PC-3 (cell line): ENCODE measurements around the gene GSG1L. TPM values are rescaled to one million over a fixed set of nuclear protein-coding genes. Genes with fewer than 3 reads are reported as not detected.

ENCODE experiments used
- ATAC-seq: fragments of 200-7000 bp; cut with Tn5 transposase; 2 replicates; pipeline ENCODE4 v1.9.1; 2020; ENCODE audit warnings: mild to moderate bottlenecking, moderate library complexity
- BruUV-seq: library from RNA; stranded (reverse); fragments of 400-500 nt; replicated peaks from 2 replicates; lab custom pipeline; 2021; lab: Mats Ljungman, UMichigan
- CTCF ChIA-PET: fragments of 300-600 bp; sonication (Branson Sonifier 250); formaldehyde crosslinking; loops from one replicate; lab custom pipeline; 2022; ENCODE audit warnings: antibody characterized with exemption; lab: Charles Lee
- POLR2A ChIA-PET: fragments of 300-600 bp; sonication (Branson Sonifier 250); formaldehyde crosslinking; loops from one replicate; lab custom pipeline; 2022; ENCODE audit warnings: antibody characterized with exemption; ENCODE audit not compliant: unreplicated experiment; lab: Charles Lee
- DNase-seq: peaks from one replicate; pipeline ENCODE4 v3.0.0-alpha.2; 2015
- H2AFZ ChIP-seq: fragments of 300-600 bp; sonication (generic); 2 replicates; pipeline ENCODE4 v1.6.0; 2016; ENCODE audit warnings: antibody characterized with exemption, low read length
- H3F3A ChIP-seq: fragments of 300-600 bp; sonication (generic); one replicate; pipeline ENCODE4 v1.6.0; 2017; ENCODE audit warnings: antibody characterized with exemption, low read length, control low read depth, mild to moderate bottlenecking; ENCODE audit not compliant: unreplicated experiment
- H3K27ac ChIP-seq: fragments of 300-600 bp; sonication (generic); 2 replicates; pipeline ENCODE4 v1.5.1; 2016; ENCODE audit warnings: mild to moderate bottlenecking, low read length
- H3K27me3 ChIP-seq: fragments of 300-600 bp; sonication (generic); 2 replicates; pipeline ENCODE4 v1.6.1; 2016; ENCODE audit warnings: low read length, mixed read lengths
- H3K36me3 ChIP-seq: fragments of 300-600 bp; sonication (generic); 2 replicates; pipeline ENCODE4 v1.6.1; 2016; ENCODE audit warnings: low read depth, mixed run types, low read length, mixed read lengths
- H3K4me1 ChIP-seq: fragments of 300-600 bp; sonication (generic); 2 replicates; pipeline ENCODE4 v1.5.1; 2016; ENCODE audit warnings: low read length; ENCODE audit not compliant: insufficient read depth
- H3K4me2 ChIP-seq: fragments of 300-600 bp; sonication (generic); 2 replicates; pipeline ENCODE4 v1.6.0; 2016; ENCODE audit warnings: low read length
- H3K4me3 ChIP-seq: fragments of 300-600 bp; sonication (generic); 2 replicates; pipeline ENCODE4 v1.5.1; 2016; ENCODE audit warnings: mild to moderate bottlenecking, low read length, mixed read lengths
- H3K79me2 ChIP-seq: fragments of 300-600 bp; sonication (generic); 2 replicates; pipeline ENCODE4 v1.6.1; 2017; ENCODE audit warnings: low read length, mixed read lengths
- H3K9ac ChIP-seq: fragments of 300-600 bp; sonication (generic); 2 replicates; pipeline ENCODE4 v1.6.0; 2016; ENCODE audit warnings: mild to moderate bottlenecking, low read length
- H3K9me2 ChIP-seq: fragments of 300-600 bp; sonication (generic); replicated peaks from 2 replicates; pipeline ENCODE4 v1.6.1; 2016; ENCODE audit warnings: mixed run types, low read length, mixed read lengths
- H3K9me3 ChIP-seq: fragments of 300-600 bp; sonication (generic); 2 replicates; pipeline ENCODE4 v1.6.1; 2016; ENCODE audit warnings: low read length, mixed read lengths
- H4K20me1 ChIP-seq: fragments of 300-600 bp; sonication (generic); 2 replicates; pipeline ENCODE4 v1.6.1; 2016; ENCODE audit warnings: low read length, mixed read lengths
- EZH2 ChIP-seq: fragments of 300-600 bp; sonication (generic); IDR thresholded peaks from one replicate; pipeline ENCODE4 v1.6.1; 2017; ENCODE audit warnings: antibody characterized with exemption, mild to moderate bottlenecking, low read length; ENCODE audit not compliant: unreplicated experiment
- EZH2phosphoT487 ChIP-seq: fragments of 300-600 bp; sonication (generic); IDR thresholded peaks from 2 replicates; pipeline ENCODE4 v1.6.1; 2018; ENCODE audit warnings: mild to moderate bottlenecking, antibody characterized with exemption, low read length, borderline replicate concordance
- intact Hi-C: fragments of 100-400 bp; cut with micrococcal nuclease; formaldehyde crosslinking; loops from 2 replicates; pipeline ENCODE4 v1.9.0; 2023
- total RNA-seq: library from RNA; depleted of rRNA; stranded (reverse); fragments of >200 nt; gene quantifications from 2 replicates; pipeline ENCODE4 v1.2.3, GENCODE V29; 2014
- TF ChIP-seq, protein P1 (sequence below): fragments of 300-600 bp; sonication (generic); conservative IDR thresholded peaks from 2 replicates; pipeline ENCODE4 v1.5.1; 2017; ENCODE audit warnings: antibody characterized with exemption, low read depth, mild to moderate bottlenecking, low read length

GSG1L gene
- total RNA-seq, 1 experiment from 2014 or later = not detected

- H3K4me3 ChIP-seq = no peak overlapping the region
- BruUV-seq = no TSS peak
- no peaks in the 10 kb centered on the region for H3K9me2 ChIP-seq
- ATAC-seq = no peak
- H3K9ac ChIP-seq = no peak overlapping the region
- no peak overlapping the region for H3K4me2 ChIP-seq
- no peak overlapping the region for H2AFZ ChIP-seq
- no peaks in the 10 kb centered on the region for H4K20me1 ChIP-seq
- intact Hi-C loops = no loop called here
- H3K79me2 ChIP-seq = no peaks in the 10 kb centered on the region
- H3K27ac ChIP-seq = no peak overlapping the region
- H3K27me3 ChIP-seq = peaks cover 9% of the 10 kb centered on the region; the same call in 1 of the 2 replicates
- H3F3A ChIP-seq = no peaks in the 10 kb centered on the region
- H3K9me3 ChIP-seq = no peaks in the 10 kb centered on the region
- H3K36me3 ChIP-seq = no peaks in the 10 kb centered on the region
- no peak for DNase-seq
- TF ChIP-seq, protein P1, sequence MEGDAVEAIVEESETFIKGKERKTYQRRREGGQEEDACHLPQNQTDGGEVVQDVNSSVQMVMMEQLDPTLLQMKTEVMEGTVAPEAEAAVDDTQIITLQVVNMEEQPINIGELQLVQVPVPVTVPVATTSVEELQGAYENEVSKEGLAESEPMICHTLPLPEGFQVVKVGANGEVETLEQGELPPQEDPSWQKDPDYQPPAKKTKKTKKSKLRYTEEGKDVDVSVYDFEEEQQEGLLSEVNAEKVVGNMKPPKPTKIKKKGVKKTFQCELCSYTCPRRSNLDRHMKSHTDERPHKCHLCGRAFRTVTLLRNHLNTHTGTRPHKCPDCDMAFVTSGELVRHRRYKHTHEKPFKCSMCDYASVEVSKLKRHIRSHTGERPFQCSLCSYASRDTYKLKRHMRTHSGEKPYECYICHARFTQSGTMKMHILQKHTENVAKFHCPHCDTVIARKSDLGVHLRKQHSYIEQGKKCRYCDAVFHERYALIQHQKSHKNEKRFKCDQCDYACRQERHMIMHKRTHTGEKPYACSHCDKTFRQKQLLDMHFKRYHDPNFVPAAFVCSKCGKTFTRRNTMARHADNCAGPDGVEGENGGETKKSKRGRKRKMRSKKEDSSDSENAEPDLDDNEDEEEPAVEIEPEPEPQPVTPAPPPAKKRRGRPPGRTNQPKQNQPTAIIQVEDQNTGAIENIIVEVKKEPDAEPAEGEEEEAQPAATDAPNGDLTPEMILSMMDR = no peak
- no peak for TF ChIP-seq EZH2phosphoT487
- no peak for TF ChIP-seq EZH2
- no peaks in the 10 kb centered on the region for H3K4me1 ChIP-seq
- ChIA-PET CTCF (no interaction called here), POLR2A (no interaction called here)
Measured at GRCh38 chr16:28052274-28053128, 11.0 kb downstream of the GSG1L start.

GRCh38 chr16:28051486-28051885, 12.0 kb downstream of the GSG1L start:
- no peaks in the 10 kb centered on the region for H4K20me1 ChIP-seq
- H3K9ac ChIP-seq = no peak overlapping the region
- H3K4me3 ChIP-seq = no peak overlapping the region
- no peak for DNase-seq
- no peaks in the 10 kb centered on the region for H3K9me3 ChIP-seq
- no peak overlapping the region for H2AFZ ChIP-seq
- H3K4me1 ChIP-seq = no peaks in the 10 kb centered on the region
- no peaks in the 10 kb centered on the region for H3K79me2 ChIP-seq
- no peaks in the 10 kb centered on the region for H3K36me3 ChIP-seq
- no TSS peak for BruUV-seq
- no peak for ATAC-seq
- ChIA-PET CTCF (no interaction called here), POLR2A (no interaction called here)
- peaks cover 9% of the 10 kb centered on the region; the same call in 1 of the 2 replicates for H3K27me3 ChIP-seq
- no peak for TF ChIP-seq EZH2
- TF ChIP-seq, protein P1 = no peak
- no peak for TF ChIP-seq EZH2phosphoT487
- H3K4me2 ChIP-seq = no peak overlapping the region
- intact Hi-C loops = no loop called here
- H3F3A ChIP-seq = no peaks in the 10 kb centered on the region
- H3K27ac ChIP-seq = no peak overlapping the region
- H3K9me2 ChIP-seq = no peaks in the 10 kb centered on the region

GRCh38 chr16:28042811-28043210, 20.7 kb downstream of the GSG1L start:
- no peaks in the 10 kb centered on the region for H3K79me2 ChIP-seq
- POLR2A ChIA-PET = no interaction called here
- DNase-seq (no peak), ATAC-seq (no peak)
- no peaks in the 10 kb centered on the region for H3K4me1 ChIP-seq
- H3K36me3 ChIP-seq = no peaks in the 10 kb centered on the region
- peaks cover 6% of the 10 kb centered on the region; the same call in 1 of the 2 replicates for H3K27me3 ChIP-seq
- no peaks in the 10 kb centered on the region for H4K20me1 ChIP-seq
- intact Hi-C loops = no loop called here
- CTCF ChIA-PET = no interaction called here
- no peak overlapping the region for H2AFZ ChIP-seq
- H3K9me3 ChIP-seq = no peaks in the 10 kb centered on the region
- no peak overlapping the region for H3K4me3 ChIP-seq
- no peaks in the 10 kb centered on the region for H3F3A ChIP-seq
- no peak overlapping the region for H3K4me2 ChIP-seq
- no peak overlapping the region for H3K9ac ChIP-seq
- H3K9me2 ChIP-seq = no peaks in the 10 kb centered on the region
- no TSS peak for BruUV-seq
- no peak overlapping the region for H3K27ac ChIP-seq
- TF ChIP-seq, protein P1 = no peak
- TF ChIP-seq EZH2phosphoT487 (no peak), EZH2 (no peak)
